ENCODE results near the gene OAF.
"Not testable (repeated sequence)": the region's sequence is repeated elsewhere in the genome, so short reads cannot be mapped to it uniquely, and the experiment has no call there.

The OAF gene

DNA sequence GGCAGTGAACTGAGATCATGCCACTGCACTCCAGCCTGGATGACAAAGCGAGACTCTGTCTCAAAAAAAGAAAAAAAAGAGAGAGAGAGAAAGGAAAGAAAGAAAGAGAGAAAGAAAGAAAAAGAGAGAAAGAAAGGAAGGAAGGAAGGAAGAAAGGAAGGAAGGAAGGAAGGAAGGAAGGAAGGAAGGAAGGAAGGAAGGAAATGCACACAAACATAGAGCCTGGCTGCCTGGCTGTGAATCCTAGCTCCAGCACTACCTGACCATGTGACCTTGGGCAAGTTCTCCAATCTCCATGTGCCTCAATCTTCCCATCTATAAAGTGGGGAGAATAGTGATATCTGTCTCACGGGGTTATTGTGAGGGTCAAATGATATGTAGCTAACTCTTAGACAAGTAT, 63.1 kb downstream of the OAF start:
- DNase-seq = not testable (repeated sequence)

DNA sequence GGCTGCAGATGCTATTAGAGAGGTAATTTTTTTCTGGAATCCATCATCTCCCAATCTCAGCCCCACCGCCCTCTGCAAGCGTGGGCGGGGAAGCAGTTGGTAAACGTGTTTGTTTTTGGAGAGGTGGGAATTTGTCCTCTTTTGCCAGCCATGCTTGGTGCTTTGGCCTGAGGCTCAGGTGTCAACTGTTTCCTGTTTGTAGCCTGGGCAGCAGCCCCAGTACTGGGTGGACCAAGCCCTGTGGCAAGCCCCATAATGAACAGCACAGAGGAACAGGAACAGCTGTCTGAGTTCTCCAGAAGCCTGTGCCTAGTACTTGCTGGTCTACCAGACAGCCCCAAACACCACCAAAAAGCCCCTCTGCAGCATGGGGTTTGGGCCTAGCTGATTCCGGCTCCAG, 68.7 kb downstream of the OAF start:
- DNase-seq = no peak
